ENCODE data around the gene FGFRL1.
"Not testable (repeated sequence)": the region's sequence is repeated elsewhere in the genome, so short reads cannot be mapped to it uniquely, and the experiment has no call there.

The FGFRL1 gene

GRCh38 chr4:1051472-1051871, 40.0 kb downstream of the FGFRL1 start:
- no peak for TF ChIP-seq CTCF (conservative IDR thresholded peaks at IDR 0.05; ENCODE audit: control insufficient read depth, insufficient read depth, low read depth, low read length)
- no peak overlapping the region for H3K4me3 ChIP-seq (ENCODE audit: control insufficient read depth, low read depth, low read length)
- DNase-seq (ENCODE audit: low read depth) = no peak

GRCh38 chr4:1052231-1052671, 40.8 kb downstream of the FGFRL1 start:
- no peak overlapping the region for H3K4me3 ChIP-seq (ENCODE audit: control insufficient read depth, low read depth, low read length)
- no peak for TF ChIP-seq CTCF (conservative IDR thresholded peaks at IDR 0.05; ENCODE audit: control insufficient read depth, insufficient read depth, low read depth, low read length)
- DNase-seq (ENCODE audit: low read depth) = no peak

GRCh38 chr4:1053080-1053661, 41.7 kb downstream of the FGFRL1 start:
- no peak for TF ChIP-seq CTCF (conservative IDR thresholded peaks at IDR 0.05; ENCODE audit: control insufficient read depth, insufficient read depth, low read depth, low read length)
- H3K4me3 ChIP-seq (ENCODE audit: control insufficient read depth, low read depth, low read length) = no peak overlapping the region
- DNase-seq (ENCODE audit: low read depth) = peak; percentile 60

GRCh38 chr4:1053891-1054290, 42.5 kb downstream of the FGFRL1 start:
- not testable (repeated sequence) for DNase-seq (ENCODE audit: low read depth); H3K4me3 ChIP-seq (ENCODE audit: control insufficient read depth, low read depth, low read length)

GRCh38 chr4:1054696-1055242, 43.3 kb downstream of the FGFRL1 start:
- DNase-seq (ENCODE audit: low read depth); H3K4me3 ChIP-seq (ENCODE audit: control insufficient read depth, low read depth, low read length): not testable (repeated sequence)

GRCh38 chr4:1055243-1055701, 43.8 kb downstream of the FGFRL1 start:
- not testable (repeated sequence) for H3K4me3 ChIP-seq (ENCODE audit: control insufficient read depth, low read depth, low read length); DNase-seq (ENCODE audit: low read depth)

GRCh38 chr4:1055721-1056590, 44.5 kb downstream of the FGFRL1 start:
- no peak for TF ChIP-seq CTCF (conservative IDR thresholded peaks at IDR 0.05; ENCODE audit: control insufficient read depth, insufficient read depth, low read depth, low read length)
- DNase-seq (ENCODE audit: low read depth) = peak; percentile 51
- no peak overlapping the region for H3K4me3 ChIP-seq (ENCODE audit: control insufficient read depth, low read depth, low read length)

- DNase-seq (ENCODE audit: low read depth) = no peak
- TF ChIP-seq CTCF (conservative IDR thresholded peaks at IDR 0.05; ENCODE audit: control insufficient read depth, insufficient read depth, low read depth, low read length) = no peak
- no peak overlapping the region for H3K4me3 ChIP-seq (ENCODE audit: control insufficient read depth, low read depth, low read length)
Observed at GRCh38 chr4:1056671-1057402, 45.4 kb downstream of the FGFRL1 start.
